ENCODE measurements around the gene VWA8.
"Not testable (repeated sequence)": the region's sequence is repeated elsewhere in the genome, so short reads cannot be mapped to it uniquely, and the experiment has no call there.

The VWA8 gene

GRCh38 chr13:41848435-41849255 is 112.3 kb downstream of the VWA8 start:
- no peak for DNase-seq

GRCh38 chr13:41847216-41847615 is 113.7 kb downstream of the VWA8 start:
- DNase-seq, result no peak

GRCh38 chr13:41842036-41842620 is 118.8 kb downstream of the VWA8 start:
- no peak for DNase-seq

GRCh38 chr13:41837629-41838028 is 123.3 kb downstream of the VWA8 start:
- DNase-seq, result no peak

GRCh38 chr13:41835871-41836270 is 125.0 kb downstream of the VWA8 start:
- no peak for DNase-seq

- DNase-seq, result not testable (repeated sequence)
Measured at GRCh38 chr13:41834697-41835096, 126.2 kb downstream of the VWA8 start.

- no peak for DNase-seq
Measured at GRCh38 chr13:41833831-41834230, 127.1 kb downstream of the VWA8 start.

GRCh38 chr13:41833201-41833600 is 127.7 kb downstream of the VWA8 start:
- no peak for DNase-seq

- no peak for DNase-seq
Measured at GRCh38 chr13:41827507-41828213, 133.2 kb downstream of the VWA8 start.

- DNase-seq, result no peak
Measured at GRCh38 chr13:41825691-41826090, 135.2 kb downstream of the VWA8 start.

GRCh38 chr13:41823476-41823875 is 137.4 kb downstream of the VWA8 start:
- DNase-seq, result no peak

- no peak for DNase-seq
Measured at GRCh38 chr13:41822560-41822959, 138.3 kb downstream of the VWA8 start.

- DNase-seq, result no peak
Measured at GRCh38 chr13:41821238-41821594, 139.7 kb downstream of the VWA8 start.

- DNase-seq, result no peak
Measured at GRCh38 chr13:41820581-41821237, 140.2 kb downstream of the VWA8 start.

GRCh38 chr13:41816057-41816456 is 144.9 kb downstream of the VWA8 start:
- no peak for DNase-seq

- no peak for DNase-seq
Measured at GRCh38 chr13:41813426-41813825, 147.5 kb downstream of the VWA8 start.

GRCh38 chr13:41812851-41813250 is 148.1 kb downstream of the VWA8 start:
- no peak for DNase-seq

- DNase-seq, result no peak
Measured at GRCh38 chr13:41812237-41812636, 148.7 kb downstream of the VWA8 start.

- DNase-seq, result no peak
Measured at GRCh38 chr13:41811588-41812021, 149.3 kb downstream of the VWA8 start.

- no peak for DNase-seq
Measured at GRCh38 chr13:41809962-41810361, 150.9 kb downstream of the VWA8 start.

- DNase-seq, result not testable (repeated sequence)
Measured at GRCh38 chr13:41803445-41803735, 157.5 kb downstream of the VWA8 start.

GRCh38 chr13:41802684-41803444 is 158.0 kb downstream of the VWA8 start:
- no peak for DNase-seq
